AG08396 (cell line): ENCODE data around the gene OSBP2.
"Not testable (repeated sequence)": the region's sequence is repeated elsewhere in the genome, so short reads cannot be mapped to it uniquely, and the experiment has no call there.

Source experiments
- DNase-seq: peaks from one replicate; pipeline ENCODE4 v3.0.0; 2012; ENCODE audit warnings: low spot score, mixed read lengths

OSBP2 gene

GRCh38 chr22:30718491-30718890 is 23.8 kb downstream of the OSBP2 start:
- DNase-seq: no peak

GRCh38 chr22:30718938-30719337 is 24.3 kb downstream of the OSBP2 start:
- DNase-seq: no peak

- DNase-seq: no peak
Measured at GRCh38 chr22:30720263-30720837, 25.7 kb downstream of the OSBP2 start.

- DNase-seq: no peak
Measured at GRCh38 chr22:30721741-30722140, 27.1 kb downstream of the OSBP2 start.

GRCh38 chr22:30728826-30729225 is 34.2 kb downstream of the OSBP2 start:
- DNase-seq: no peak

GRCh38 chr22:30731658-30732057 is 37.0 kb downstream of the OSBP2 start:
- DNase-seq: no peak

GRCh38 chr22:30732426-30732825 is 37.8 kb downstream of the OSBP2 start:
- DNase-seq: no peak

- DNase-seq: no peak
Measured at GRCh38 chr22:30733181-30733631, 38.5 kb downstream of the OSBP2 start.

- not testable (repeated sequence) for DNase-seq
Measured at GRCh38 chr22:30740007-30740406, 45.3 kb downstream of the OSBP2 start.

GRCh38 chr22:30740511-30740910 is 45.8 kb downstream of the OSBP2 start:
- not testable (repeated sequence) for DNase-seq

GRCh38 chr22:30742291-30743256 is 47.9 kb downstream of the OSBP2 start:
- no peak for DNase-seq

GRCh38 chr22:30743257-30744020 is 48.8 kb downstream of the OSBP2 start:
- DNase-seq: no peak

- DNase-seq: no peak
Measured at GRCh38 chr22:30744224-30744623, 49.5 kb downstream of the OSBP2 start.

GRCh38 chr22:30747493-30747892 is 52.8 kb downstream of the OSBP2 start:
- no peak for DNase-seq

- DNase-seq: no peak
Measured at GRCh38 chr22:30749272-30749671, 54.6 kb downstream of the OSBP2 start.

- no peak for DNase-seq
Measured at GRCh38 chr22:30749849-30750248, 55.2 kb downstream of the OSBP2 start.

- no peak for DNase-seq
Measured at GRCh38 chr22:30751529-30751928, 56.9 kb downstream of the OSBP2 start.

- DNase-seq: no peak
Measured at GRCh38 chr22:30752771-30753170, 58.1 kb downstream of the OSBP2 start.

GRCh38 chr22:30753701-30754100 is 59.0 kb downstream of the OSBP2 start:
- no peak for DNase-seq

GRCh38 chr22:30754521-30754920 is 59.8 kb downstream of the OSBP2 start:
- no peak for DNase-seq

GRCh38 chr22:30754971-30755758 is 60.5 kb downstream of the OSBP2 start:
- DNase-seq: peak; percentile 87

GRCh38 chr22:30755759-30756124 is 61.1 kb downstream of the OSBP2 start:
- DNase-seq: no peak
